Hepatocyte (in vitro differentiated cells): ENCODE measurements around the gene PCSK6. TPM values are rescaled to one million over a fixed set of nuclear protein-coding genes. Genes with fewer than 3 reads are reported as not detected.
"Not testable (repeated sequence)": the region's sequence is repeated elsewhere in the genome, so short reads cannot be mapped to it uniquely, and the experiment has no call there.

Source experiments
- DNase-seq: peaks from one replicate; pipeline ENCODE4 v3.0.0-alpha.2; 2016; ENCODE audit warnings: low spot score
- H2AFZ ChIP-seq: fragments of 200-600 bp; sonication (generic); 2 replicates; pipeline ENCODE4 v1.6.0; 2016; ENCODE audit warnings: antibody characterized with exemption, mild to moderate bottlenecking
- H3K27ac ChIP-seq: fragments of 200-600 bp; sonication (generic); 2 replicates; pipeline ENCODE4 v1.5.1; 2016; ENCODE audit warnings: mild to moderate bottlenecking
- H3K27me3 ChIP-seq: fragments of 200-600 bp; sonication (generic); 2 replicates; pipeline ENCODE4 v1.6.1; 2016
- H3K36me3 ChIP-seq: fragments of 200-600 bp; sonication (generic); replicated peaks from 2 replicates; pipeline ENCODE4 v1.5.1; 2016; ENCODE audit warnings: low read depth; ENCODE audit not compliant: insufficient read depth
- H3K4me1 ChIP-seq: fragments of 200-600 bp; sonication (generic); 2 replicates; pipeline ENCODE4 v1.5.1; 2016; ENCODE audit warnings: mild to moderate bottlenecking, moderate library complexity; ENCODE audit not compliant: insufficient read depth
- H3K4me2 ChIP-seq: fragments of 200-600 bp; sonication (generic); 2 replicates; pipeline ENCODE4 v1.6.0; 2016
- H3K4me3 ChIP-seq: fragments of 200-600 bp; sonication (generic); 2 replicates; pipeline ENCODE4 v1.5.1; 2016; ENCODE audit warnings: mild to moderate bottlenecking
- H3K79me2 ChIP-seq: fragments of 200-600 bp; sonication (generic); 2 replicates; pipeline ENCODE4 v1.6.0; 2017; ENCODE audit warnings: mild to moderate bottlenecking
- H3K9me2 ChIP-seq: fragments of 200-600 bp; sonication (generic); replicated peaks from 2 replicates; pipeline ENCODE4 v1.6.0; 2017; ENCODE audit warnings: mild to moderate bottlenecking; ENCODE audit not compliant: insufficient read depth
- H3K9me3 ChIP-seq: fragments of 200-600 bp; sonication (generic); 2 replicates; pipeline ENCODE4 v1.5.1; 2016; ENCODE audit warnings: low read depth, mild to moderate bottlenecking
- H4K20me1 ChIP-seq: fragments of 200-600 bp; sonication (generic); 2 replicates; pipeline ENCODE4 v1.6.0; 2016; ENCODE audit warnings: mild to moderate bottlenecking; ENCODE audit not compliant: insufficient read depth, poor library complexity, severe bottlenecking
- CTCF ChIP-seq: fragments of 200-600 bp; sonication (generic); IDR thresholded peaks from 2 replicates; pipeline ENCODE4 v1.5.1; 2016; ENCODE audit warnings: antibody characterized with exemption, mild to moderate bottlenecking; ENCODE audit not compliant: poor library complexity
- EZH2 ChIP-seq: fragments of 200-600 bp; sonication (generic); IDR thresholded peaks from 2 replicates; pipeline ENCODE4 v1.6.1; 2016; ENCODE audit warnings: antibody characterized with exemption, mild to moderate bottlenecking, borderline replicate concordance
- EZH2phosphoT487 ChIP-seq: fragments of 200-600 bp; sonication (generic); IDR thresholded peaks from one replicate; pipeline ENCODE4 v1.6.1; 2018; ENCODE audit warnings: antibody characterized with exemption, mild to moderate bottlenecking, low read depth, moderate library complexity; ENCODE audit not compliant: unreplicated experiment, severe bottlenecking
- WGBS: methylation state at CpG from one replicate; pipeline ENCODE4 v1.1.6; 2016; ENCODE audit warnings: low lambda C conversion rate; ENCODE audit errors: missing lambda C conversion rate; 5-methylcytosine and 5-hydroxymethylcytosine counted together
- polyA plus RNA-seq: library from polyadenylated mRNA; unstranded; fragments of >200 nt; fragmentation: Nextera tagmentation; extraction: Ambion mirVana; gene quantifications from 2 replicates; pipeline ENCODE4 v1.2.1, GENCODE V29; 2016
- total RNA-seq: library from RNA; depleted of rRNA; stranded (reverse); fragments of >200 nt; gene quantifications from 2 replicates; pipeline ENCODE4 v1.2.3, GENCODE V29; 2014

Gene PCSK6
- total and polyA plus RNA-seq, 2 experiments from 2014 or later: 31.7 to 40.5 TPM

GRCh38 chr15:101455291-101456025 is 34.0 kb downstream of the PCSK6 start:
- 73% methylated on average over 11 of the region's 11 CpGs for WGBS
- Histone ChIP-seq H3K4me1 (peaks cover 32% of the 10 kb centered on the region), H3K27me3 (no peaks in the 10 kb centered on the region), H2AFZ (no peak overlapping the region), H3K79me2 (peaks cover 3% of the 10 kb centered on the region), H4K20me1 (no peaks in the 10 kb centered on the region), H3K4me2 (no peak overlapping the region), H3K4me3 (no peak overlapping the region), H3K27ac (no peak overlapping the region), H3K9me2 (no peaks in the 10 kb centered on the region), H3K36me3 (no peaks in the 10 kb centered on the region), H3K9me3 (no peaks in the 10 kb centered on the region)
- no peak for TF ChIP-seq EZH2
- TF ChIP-seq CTCF: no peak
- TF ChIP-seq EZH2phosphoT487: no peak
- no peak for DNase-seq

- not testable (repeated sequence) for H4K20me1 ChIP-seq, H3K4me2 ChIP-seq, DNase-seq, H3K9me3 ChIP-seq, H3K79me2 ChIP-seq, H3K27me3 ChIP-seq, H3K4me3 ChIP-seq, H3K27ac ChIP-seq, H3K9me2 ChIP-seq, H2AFZ ChIP-seq, H3K36me3 ChIP-seq
- H3K4me1 ChIP-seq: peaks cover 32% of the 10 kb centered on the region
- 100% methylated on average over 5 of the region's 5 CpGs for WGBS
These were observed 34.7 kb downstream of the PCSK6 start for GRCh38 chr15:101454781-101455180.

DNA sequence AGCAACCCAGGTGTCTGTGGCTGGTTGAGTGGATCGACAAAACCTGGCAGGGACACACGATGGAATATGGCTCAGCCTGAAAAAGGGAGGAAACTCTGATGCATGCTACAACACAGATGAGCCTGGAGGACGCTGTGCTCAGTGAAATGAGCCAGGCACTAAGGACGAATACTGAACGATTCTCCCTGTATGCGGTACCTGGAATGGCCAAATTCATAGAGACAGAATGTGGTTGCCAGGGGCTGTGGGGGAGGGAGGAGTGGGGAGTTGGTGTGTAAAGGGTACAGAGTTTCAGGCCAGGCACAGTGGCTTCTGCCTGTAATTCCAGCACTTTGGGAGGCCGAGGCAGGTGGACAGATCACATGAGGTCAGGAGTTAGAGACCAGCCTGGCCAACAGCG is 35.1 kb downstream of the PCSK6 start:
- Histone ChIP-seq H2AFZ (no peak overlapping the region), H3K9me3 (no peaks in the 10 kb centered on the region), H4K20me1 (no peaks in the 10 kb centered on the region), H3K4me3 (no peak overlapping the region), H3K4me1 (peaks cover 32% of the 10 kb centered on the region), H3K9me2 (no peaks in the 10 kb centered on the region), H3K27me3 (no peaks in the 10 kb centered on the region), H3K4me2 (no peak overlapping the region), H3K79me2 (no peaks in the 10 kb centered on the region), H3K27ac (peak overlapping the region; percentile 73), H3K36me3 (no peaks in the 10 kb centered on the region)
- no peak for TF ChIP-seq CTCF
- TF ChIP-seq EZH2: no peak
- no peak for TF ChIP-seq EZH2phosphoT487
- WGBS: 96% methylated on average over 7 of the region's 8 CpGs
- no peak for DNase-seq

DNA sequence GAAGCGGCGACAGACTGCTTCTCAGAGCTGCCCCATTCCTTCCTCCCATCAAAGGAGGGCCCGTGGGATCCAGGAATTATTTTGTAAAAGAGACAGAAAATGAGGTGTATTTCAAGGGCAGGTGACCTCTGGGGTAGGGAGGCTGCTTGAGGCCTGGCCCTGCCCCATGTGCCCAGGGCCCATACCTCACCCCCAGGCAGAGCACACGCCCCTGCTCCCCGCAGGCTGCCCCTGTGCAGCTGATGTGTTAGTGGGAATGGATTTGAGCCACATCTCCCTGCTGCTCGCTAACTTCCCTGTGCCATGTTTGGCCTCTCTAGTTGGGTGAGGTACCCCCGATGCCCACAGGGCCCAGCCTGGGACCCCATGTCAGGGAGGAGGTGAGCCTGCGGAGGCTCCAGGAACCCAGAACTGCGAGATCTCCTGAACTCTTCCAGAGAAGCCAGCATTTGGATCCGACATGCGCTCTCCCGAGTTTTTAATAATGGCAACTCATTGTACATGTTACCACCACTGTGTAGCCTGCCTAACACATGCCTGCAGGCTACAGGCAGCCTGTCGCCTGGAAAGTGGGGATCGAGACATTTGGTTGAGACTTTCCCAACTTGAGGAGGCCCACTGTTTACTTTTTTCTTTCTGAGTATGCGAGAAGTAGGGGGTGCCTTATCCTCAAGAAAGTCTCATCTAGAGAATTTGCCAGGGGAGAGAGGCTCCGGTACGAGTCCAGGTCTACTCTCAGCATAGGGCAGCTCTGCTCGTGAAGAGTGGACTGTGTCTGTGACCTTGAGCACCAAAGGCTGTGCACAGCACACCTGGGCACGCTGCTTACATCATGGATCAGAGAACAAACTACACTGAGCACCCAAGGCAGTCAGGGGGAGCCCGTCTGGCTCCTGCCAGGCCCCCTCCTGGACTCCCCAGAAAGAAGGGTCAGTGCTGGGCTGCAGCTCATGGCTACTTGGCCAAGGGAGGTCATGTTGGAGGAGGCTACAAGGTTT is 36.1 kb downstream of the PCSK6 start:
- Histone ChIP-seq H3K36me3 (no peaks in the 10 kb centered on the region), H3K4me2 (no peak overlapping the region), H4K20me1 (no peaks in the 10 kb centered on the region), H3K79me2 (no peaks in the 10 kb centered on the region), H3K27ac (peak overlapping the region; percentile 73), H3K27me3 (no peaks in the 10 kb centered on the region), H3K9me3 (no peaks in the 10 kb centered on the region), H2AFZ (no peak overlapping the region), H3K4me1 (peaks cover 32% of the 10 kb centered on the region), H3K4me3 (no peak overlapping the region), H3K9me2 (no peaks in the 10 kb centered on the region)
- no peak for DNase-seq
- 88% methylated on average over 20 of the region's 20 CpGs for WGBS
- TF ChIP-seq CTCF: no peak
- TF ChIP-seq EZH2phosphoT487: no peak
- no peak for TF ChIP-seq EZH2
